A549 (cell line): Measurements from ENCODE around the gene RCVRN.
A peak's percentile ranks its signal among the peaks of the same experiment; 100 is the strongest.

ENCODE experiments used
- BHLHE40 ChIP-seq: IDR thresholded peaks from 2 replicates; pipeline ENCODE4 v1.6.1; 2012; ENCODE audit warnings: low read depth, low read length, inconsistent platforms
- CEBPB ChIP-seq, 2 experiments: fragments of >200 bp in 1 of 2; sonication (Bioruptor Twin) in 1 of 2; formaldehyde crosslinking in 1 of 2; IDR thresholded peaks; 2 replicates each; pipeline ENCODE4 v1.6.1; 2012 to 2016
- RAD21 ChIP-seq, 2 experiments: fragments of >200 bp in 1 of 2; sonication (Bioruptor Twin) in 1 of 2; formaldehyde crosslinking in 1 of 2; IDR thresholded peaks in 1 of 2; conservative IDR thresholded peaks in 1 of 2; 2 replicates in 1 of 2; 3 replicates in 1 of 2; pipeline ENCODE4 v1.6.1; 2012 to 2018; ENCODE audit warnings: inconsistent platforms in 1 of 2
- USF2 ChIP-seq: fragments of 450-650 bp; IDR thresholded peaks from 2 replicates; pipeline ENCODE4 v1.6.1; 2014; ENCODE audit warnings: antibody characterized with exemption

GRCh38 chr17:9865586-9865985, 39.5 kb downstream of the RCVRN start:
- TF ChIP-seq USF2 (no peak), RAD21 (conservative IDR thresholded peaks at IDR 0.05 in 1 of 2, IDR thresholded peaks at IDR 0.05 in 1 of 2) (no peak), CEBPB (IDR thresholded peaks at IDR 0.05) (peak; percentile 16 to 45; a peak in 1 of 4 replicates), BHLHE40 (no peak)
